ENCODE results near the gene TAAR2.

TAAR2 gene

GRCh38 chr6:132589454-132589853 is 34.6 kb downstream of the TAAR2 start, which contains the start of gene TAAR5:
Gene TAAR5, minus strand, starts transcription at chr6:132589741. Its CDS starts 55 bp downstream, at chr6:132589686.
- Histone ChIP-seq H3K27ac (no peak within 1 kb of the TSS), H3K4me1 (ENCODE audit: low read depth, poor library complexity, severe bottlenecking) (no peaks in the 10 kb centered on the region), H3K79me2 (ENCODE audit: insufficient read depth, low read depth) (no peaks in the 10 kb centered on the region), H4K20me1 (ENCODE audit: insufficient read depth) (no peaks in the 10 kb centered on the region), H3K36me3 (ENCODE audit: insufficient read depth) (no peaks in the 10 kb centered on the region), H3K4me2 (no peak within 1 kb of the TSS), H3K4me3 (IDR thresholded peaks at IDR 0.05; ENCODE audit: insufficient read depth, low read depth, low read length) (no peak within 1 kb of the TSS), H3K27me3 (ENCODE audit: insufficient read depth, low read depth) (no peaks in the 10 kb centered on the region), H2AFZ (ENCODE audit: low read depth) (no peak within 1 kb of the TSS), H3K9ac (no peak within 1 kb of the TSS)
- no peak for TF ChIP-seq CTCF (conservative IDR thresholded peaks at IDR 0.05; ENCODE audit: low read depth, low read length)

GRCh38 chr6:132587424-132587823 is 36.7 kb downstream of the TAAR2 start:
- Histone ChIP-seq H3K79me2 (ENCODE audit: insufficient read depth, low read depth) (no peaks in the 10 kb centered on the region), H3K27ac (no peak overlapping the region), H3K4me1 (ENCODE audit: low read depth, poor library complexity, severe bottlenecking) (no peaks in the 10 kb centered on the region), H3K4me2 (no peak overlapping the region), H4K20me1 (ENCODE audit: insufficient read depth) (no peaks in the 10 kb centered on the region), H3K36me3 (ENCODE audit: insufficient read depth) (no peaks in the 10 kb centered on the region), H3K27me3 (ENCODE audit: insufficient read depth, low read depth) (no peaks in the 10 kb centered on the region), H3K9ac (no peak overlapping the region), H3K4me3 (IDR thresholded peaks at IDR 0.05; ENCODE audit: insufficient read depth, low read depth, low read length) (no peak overlapping the region), H2AFZ (ENCODE audit: low read depth) (no peak overlapping the region)
- no peak for TF ChIP-seq CTCF (conservative IDR thresholded peaks at IDR 0.05; ENCODE audit: low read depth, low read length)

- Histone ChIP-seq H4K20me1 (ENCODE audit: insufficient read depth) (no peaks in the 10 kb centered on the region), H3K4me1 (ENCODE audit: low read depth, poor library complexity, severe bottlenecking) (no peaks in the 10 kb centered on the region), H3K4me3 (IDR thresholded peaks at IDR 0.05; ENCODE audit: insufficient read depth, low read depth, low read length) (no peak overlapping the region), H3K27ac (no peak overlapping the region), H3K79me2 (ENCODE audit: insufficient read depth, low read depth) (no peaks in the 10 kb centered on the region), H3K36me3 (ENCODE audit: insufficient read depth) (no peaks in the 10 kb centered on the region), H3K9ac (no peak overlapping the region), H3K4me2 (no peak overlapping the region), H3K27me3 (ENCODE audit: insufficient read depth, low read depth) (no peaks in the 10 kb centered on the region), H2AFZ (ENCODE audit: low read depth) (no peak overlapping the region)
- TF ChIP-seq CTCF (conservative IDR thresholded peaks at IDR 0.05; ENCODE audit: low read depth, low read length), result no peak
Measured at GRCh38 chr6:132584698-132585097, 39.4 kb downstream of the TAAR2 start.

- H4K20me1 ChIP-seq (ENCODE audit: insufficient read depth), result no peaks in the 10 kb centered on the region
- H3K27ac ChIP-seq, result no peak overlapping the region
- peaks cover 4% of the 10 kb centered on the region for H3K4me1 ChIP-seq (ENCODE audit: low read depth, poor library complexity, severe bottlenecking)
- H3K4me3 ChIP-seq (IDR thresholded peaks at IDR 0.05; ENCODE audit: insufficient read depth, low read depth, low read length), result no peak overlapping the region
- no peaks in the 10 kb centered on the region for H3K27me3 ChIP-seq (ENCODE audit: insufficient read depth, low read depth)
- no peak overlapping the region for H2AFZ ChIP-seq (ENCODE audit: low read depth)
- no peaks in the 10 kb centered on the region for H3K79me2 ChIP-seq (ENCODE audit: insufficient read depth, low read depth)
- no peak overlapping the region for H3K9ac ChIP-seq
- no peak for TF ChIP-seq CTCF (conservative IDR thresholded peaks at IDR 0.05; ENCODE audit: low read depth, low read length)
- no peak overlapping the region for H3K4me2 ChIP-seq
- H3K36me3 ChIP-seq (ENCODE audit: insufficient read depth), result no peaks in the 10 kb centered on the region
Measured at GRCh38 chr6:132571774-132572173, 52.3 kb downstream of the TAAR2 start.
